Stimulated activated CD4-positive, alpha-beta T cell treated with anti-CD3 and anti-CD28 coated beads, Interleukin-1b, Interleukin-23, amount 100 ng/mL, for 24 hours (primary cell): Measurements from ENCODE around the gene OGFOD2.
"Not testable (repeated sequence)": the region's sequence is repeated elsewhere in the genome, so short reads cannot be mapped to it uniquely, and the experiment has no call there.

Source experiments
- DNase-seq, 4 experiments: peaks; one replicate each; pipeline ENCODE4 v3.0.0-alpha.2; 2020; ENCODE audit warnings: low read depth in 4 of 4, low spot score in 1 of 4

The OGFOD2 gene

GRCh38 chr12:123001464-123001863 is 26.4 kb downstream of the OGFOD2 start:
- DNase-seq, result no peak

GRCh38 chr12:123003257-123003656 is 28.2 kb downstream of the OGFOD2 start:
- no peak for DNase-seq

GRCh38 chr12:123004287-123004686 is 29.2 kb downstream of the OGFOD2 start:
- no peak for DNase-seq

GRCh38 chr12:123005081-123005626 is 30.1 kb downstream of the OGFOD2 start:
- DNase-seq, result no peak

GRCh38 chr12:123006977-123007376 is 31.9 kb downstream of the OGFOD2 start:
- no peak for DNase-seq

GRCh38 chr12:123010110-123010509 is 35.1 kb downstream of the OGFOD2 start:
- DNase-seq, result no peak

GRCh38 chr12:123010681-123011080 is 35.6 kb downstream of the OGFOD2 start:
- DNase-seq, result no peak

GRCh38 chr12:123011701-123012100 is 36.7 kb downstream of the OGFOD2 start:
- no peak for DNase-seq

- DNase-seq, result no peak
These were observed 38.4 kb downstream of the OGFOD2 start for GRCh38 chr12:123013185-123014095.

GRCh38 chr12:123014473-123014872 is 39.4 kb downstream of the OGFOD2 start:
- not testable (repeated sequence) for DNase-seq

- no peak for DNase-seq
These were observed 42.7 kb downstream of the OGFOD2 start for GRCh38 chr12:123017753-123018152.

- no peak for DNase-seq
These were observed 44.7 kb downstream of the OGFOD2 start for GRCh38 chr12:123019841-123020138.

GRCh38 chr12:123021688-123022604 is 46.9 kb downstream of the OGFOD2 start:
- DNase-seq, result no peak

GRCh38 chr12:123022846-123023245 is 47.8 kb downstream of the OGFOD2 start:
- DNase-seq, result no peak

GRCh38 chr12:123024819-123025391 is 49.9 kb downstream of the OGFOD2 start:
- DNase-seq, result peak in 1 of 4 experiments; percentile 11

- DNase-seq, result no peak
These were observed 51.2 kb downstream of the OGFOD2 start for GRCh38 chr12:123026094-123026853.

GRCh38 chr12:123027726-123028445 is 52.8 kb downstream of the OGFOD2 start:
- DNase-seq, result no peak

GRCh38 chr12:123028475-123028874 is 53.4 kb downstream of the OGFOD2 start:
- DNase-seq, result no peak

- DNase-seq, result no peak
These were observed 54.5 kb downstream of the OGFOD2 start for GRCh38 chr12:123029550-123029949.
